Measurements from ENCODE around the gene ZWINT. TPM values are rescaled to one million over a fixed set of nuclear protein-coding genes. Genes with fewer than 3 reads are reported as not detected.
A peak's percentile ranks its signal among the peaks of the same experiment; 100 is the strongest.

Gene ZWINT, protein sequence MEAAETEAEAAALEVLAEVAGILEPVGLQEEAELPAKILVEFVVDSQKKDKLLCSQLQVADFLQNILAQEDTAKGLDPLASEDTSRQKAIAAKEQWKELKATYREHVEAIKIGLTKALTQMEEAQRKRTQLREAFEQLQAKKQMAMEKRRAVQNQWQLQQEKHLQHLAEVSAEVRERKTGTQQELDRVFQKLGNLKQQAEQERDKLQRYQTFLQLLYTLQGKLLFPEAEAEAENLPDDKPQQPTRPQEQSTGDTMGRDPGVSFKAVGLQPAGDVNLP
- 4.9 TPM for total RNA-seq

DNA sequence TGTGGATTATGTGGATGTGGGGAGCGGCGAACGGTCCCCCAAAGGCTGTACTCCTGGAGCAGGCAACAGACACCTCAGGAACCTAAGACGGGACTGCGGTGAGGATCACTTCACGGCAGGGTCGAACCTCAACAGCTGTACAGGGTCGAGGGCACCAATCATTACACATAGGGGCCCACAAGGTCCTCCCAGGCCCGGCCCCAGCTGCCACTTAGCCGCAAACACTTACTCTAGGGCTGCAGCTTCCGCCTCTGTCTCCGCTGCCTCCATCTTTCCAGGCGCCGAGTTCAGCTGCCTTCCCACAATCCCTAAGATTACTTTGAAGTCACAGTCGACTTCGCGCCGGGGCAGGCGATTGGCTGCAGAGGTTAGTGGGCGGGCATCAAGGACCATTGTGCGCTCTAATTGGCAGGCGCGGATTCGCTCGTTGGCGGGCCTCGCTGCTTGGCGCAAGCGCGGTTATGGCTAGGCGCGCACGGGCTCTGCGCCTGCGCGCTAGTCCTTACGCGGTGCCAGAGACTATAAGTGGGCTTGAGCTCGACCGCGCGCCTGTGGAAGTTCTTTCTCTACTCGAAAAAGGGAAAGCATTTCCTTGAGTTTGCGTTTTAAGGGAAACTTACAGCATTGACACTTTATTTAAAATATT lies at the start of gene ZWINT:
ZWINT (minus strand) TSS at position 293 of the 646 bp plus-strand sequence; CDS start at position 270, 23 bp downstream.
- peak; percentile 95 for DNase-seq (ENCODE audit: low spot score)

DNA sequence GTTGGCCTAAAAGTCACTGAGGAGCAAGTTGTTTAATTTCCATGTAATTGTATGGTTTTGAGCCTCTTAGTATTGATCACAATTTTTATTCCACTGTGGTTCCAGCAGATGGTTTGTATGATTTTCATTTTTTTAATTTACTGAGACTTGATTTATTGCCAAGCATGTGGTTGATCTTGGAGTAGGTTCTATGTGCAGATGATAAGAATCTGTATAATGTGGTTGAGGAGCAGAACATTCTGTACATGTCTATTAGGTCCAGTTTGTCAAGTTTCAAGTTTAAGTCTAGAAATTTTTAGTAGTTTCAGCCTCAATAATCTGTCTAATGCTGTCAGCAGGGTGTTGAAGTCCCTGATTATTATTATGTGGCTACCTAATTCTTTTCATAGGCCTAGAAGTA lies 22.7 kb upstream of the ZWINT start:
- no peak for DNase-seq (ENCODE audit: low spot score)

DNA sequence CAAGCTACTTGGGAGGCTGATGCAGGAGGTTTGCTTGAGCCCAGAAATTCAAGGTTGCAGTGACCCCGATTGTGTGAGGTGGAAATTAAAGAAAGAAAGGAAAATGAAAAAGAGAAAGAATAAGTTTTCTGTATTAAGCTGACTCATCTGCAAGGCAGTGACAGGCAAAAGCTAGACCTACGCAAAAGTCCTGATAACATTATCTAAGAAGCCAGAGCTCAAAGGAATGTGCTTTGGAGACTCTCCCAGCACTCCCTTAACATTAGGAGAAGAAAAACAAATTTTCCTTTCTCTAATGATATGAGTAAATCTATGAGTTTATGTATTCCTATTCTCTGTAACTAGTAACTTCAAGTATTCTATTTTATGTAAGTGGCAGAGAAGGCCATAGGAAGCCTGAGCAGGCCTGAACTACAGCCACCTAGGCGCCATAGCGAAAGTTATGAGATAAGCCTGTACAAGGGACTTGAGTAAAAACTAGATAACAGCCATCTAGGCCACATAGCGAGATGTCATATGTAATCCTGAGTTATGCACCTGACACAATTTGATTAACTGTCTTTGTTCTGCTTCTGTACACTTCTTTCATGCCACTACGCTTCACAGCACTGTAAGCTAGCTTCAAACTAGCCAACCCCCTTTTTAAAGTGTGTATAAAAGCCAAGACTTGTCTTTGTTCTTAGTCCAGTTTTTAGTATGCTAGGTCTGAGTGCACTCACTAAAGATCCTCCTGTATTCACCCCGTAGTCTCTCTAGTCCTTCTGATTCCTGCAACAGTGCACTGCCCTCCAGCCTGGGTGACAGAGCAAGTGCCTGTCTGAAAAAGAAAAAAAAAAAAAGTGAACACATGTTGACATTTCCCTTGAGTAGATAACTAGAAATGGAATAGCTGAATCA lies 9.4 kb upstream of the ZWINT start:
- no peak for DNase-seq (ENCODE audit: low spot score)

DNA sequence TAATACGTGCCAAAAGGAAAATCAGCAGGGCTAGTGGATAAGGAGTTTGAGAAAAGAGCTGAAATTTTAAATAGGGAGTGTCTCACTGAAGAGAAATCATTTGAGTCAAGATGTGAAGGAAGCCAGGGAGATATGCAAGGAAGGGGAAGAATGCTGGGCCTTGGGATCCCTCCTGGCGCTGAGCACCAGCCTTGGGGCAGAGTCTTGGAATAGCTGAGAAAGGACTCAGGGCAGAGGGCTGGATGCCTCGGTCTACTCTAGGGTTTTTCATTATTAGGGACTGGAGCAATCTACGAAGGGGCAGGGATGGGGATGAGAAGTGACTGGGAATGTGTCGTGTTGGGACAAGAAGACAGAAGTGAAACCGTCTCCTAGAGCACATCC lies 484 bp downstream of the ZWINT start:
- no peak for DNase-seq (ENCODE audit: low spot score)

DNA sequence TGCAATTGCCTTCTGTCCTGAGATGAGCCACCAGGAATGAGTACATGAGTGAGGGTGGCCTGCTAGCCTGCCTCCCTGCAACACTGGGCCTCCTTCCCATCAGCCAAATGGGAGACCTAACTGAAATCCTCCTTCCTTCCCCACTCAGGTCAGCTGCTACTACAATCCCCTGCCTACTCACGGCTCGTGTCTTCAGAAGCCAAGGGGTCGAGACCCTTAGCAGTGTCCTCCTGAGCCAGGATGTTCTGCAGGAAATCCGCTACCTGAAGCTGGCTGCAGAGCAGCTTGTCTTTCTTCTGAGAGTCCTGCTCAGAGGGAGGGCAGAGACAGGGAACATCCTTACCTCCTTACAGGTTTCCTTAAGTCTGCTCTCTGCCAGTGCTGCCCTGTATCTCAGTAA lies 1.2 kb downstream of the ZWINT start:
- DNase-seq (ENCODE audit: low spot score): no peak

DNA sequence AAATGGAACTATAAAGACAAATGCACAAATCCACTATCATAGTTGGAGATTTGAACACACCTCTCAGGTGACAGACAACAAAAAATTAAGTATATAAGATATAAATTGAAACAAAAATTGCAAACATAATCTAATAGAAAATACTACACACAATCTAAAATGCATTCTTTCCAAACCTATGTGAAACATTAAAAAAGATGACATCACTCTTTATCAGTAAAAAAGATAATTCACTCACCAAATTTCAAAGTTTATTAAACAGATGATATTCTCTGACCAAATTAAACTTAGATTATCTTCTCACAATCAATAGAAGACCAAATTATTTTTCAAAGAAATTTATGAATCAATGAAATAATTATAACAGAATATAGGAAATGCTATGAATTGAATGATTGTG lies 4.0 kb downstream of the ZWINT start:
- no peak for DNase-seq (ENCODE audit: low spot score)

DNA sequence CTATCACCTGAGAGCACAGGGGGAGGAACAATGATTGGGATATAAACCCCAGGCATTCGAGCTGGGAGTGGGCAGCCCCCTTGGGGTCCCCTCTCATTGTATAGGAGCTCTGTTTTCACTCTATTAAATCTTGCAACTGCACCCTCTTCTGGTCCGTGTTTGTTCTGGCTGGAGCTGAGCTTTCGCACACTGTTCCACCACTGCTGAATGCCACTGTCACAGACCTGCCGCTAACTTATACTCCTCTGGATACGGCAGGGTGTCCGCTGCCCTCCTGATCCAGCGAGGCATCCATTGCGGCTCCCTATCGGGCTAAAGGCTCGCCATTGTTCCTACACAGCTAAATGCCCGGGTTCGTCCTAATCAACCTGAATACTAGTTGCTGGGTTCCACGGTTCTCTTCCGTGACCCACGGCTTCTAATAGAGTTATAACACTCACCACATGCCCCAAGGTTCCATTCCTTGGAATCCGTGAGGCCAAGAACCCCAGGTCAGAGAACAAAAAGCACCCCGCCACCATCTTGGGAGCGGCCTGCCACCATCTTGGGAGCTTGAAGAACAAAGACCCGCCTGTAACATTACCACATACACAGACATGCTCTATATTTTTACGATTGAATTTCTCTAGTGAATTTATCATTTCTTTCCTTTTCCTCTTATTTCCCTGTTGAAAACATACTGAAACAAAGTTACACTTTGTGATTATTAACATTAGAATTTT lies 9.0 kb downstream of the ZWINT start:
- DNase-seq (ENCODE audit: low spot score): no peak

DNA sequence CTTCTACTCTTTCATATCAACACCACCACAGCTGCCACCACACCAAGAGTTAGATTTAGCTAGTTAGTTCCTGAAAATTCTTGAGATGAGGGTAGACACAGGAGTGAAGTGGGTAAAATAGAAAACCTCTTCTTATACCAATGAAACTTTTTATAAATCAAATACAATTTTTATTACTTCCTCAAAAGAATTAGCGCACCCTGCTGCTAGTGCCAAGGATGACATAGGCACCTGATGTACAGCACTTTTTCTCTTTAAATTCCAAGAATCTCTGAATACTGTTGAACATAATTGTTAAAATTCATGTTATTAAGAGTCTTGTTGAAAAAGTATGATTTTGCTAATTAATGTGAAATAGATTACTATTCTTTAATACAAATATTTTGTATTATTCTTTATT lies 11.4 kb downstream of the ZWINT start:
- no peak for DNase-seq (ENCODE audit: low spot score)

DNA sequence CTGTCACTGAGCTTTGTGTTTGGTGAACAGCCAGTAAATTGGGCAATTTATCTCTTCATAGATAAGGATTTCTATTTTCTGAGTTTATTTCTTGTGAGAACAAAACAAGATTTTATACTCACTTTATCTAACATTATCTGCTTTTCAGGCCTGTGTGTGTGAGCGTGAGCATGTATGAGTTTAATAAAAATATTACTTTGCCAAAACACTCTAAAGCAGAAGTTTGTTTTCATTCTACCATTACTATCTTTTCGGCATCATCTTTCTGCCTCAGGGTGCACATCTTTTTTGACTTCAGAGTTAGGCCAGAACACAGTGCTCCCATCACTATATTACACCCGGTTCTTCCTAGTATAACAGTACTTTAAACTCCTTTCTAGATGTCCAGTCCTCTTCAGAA lies 13.0 kb downstream of the ZWINT start:
- DNase-seq (ENCODE audit: low spot score): no peak

DNA sequence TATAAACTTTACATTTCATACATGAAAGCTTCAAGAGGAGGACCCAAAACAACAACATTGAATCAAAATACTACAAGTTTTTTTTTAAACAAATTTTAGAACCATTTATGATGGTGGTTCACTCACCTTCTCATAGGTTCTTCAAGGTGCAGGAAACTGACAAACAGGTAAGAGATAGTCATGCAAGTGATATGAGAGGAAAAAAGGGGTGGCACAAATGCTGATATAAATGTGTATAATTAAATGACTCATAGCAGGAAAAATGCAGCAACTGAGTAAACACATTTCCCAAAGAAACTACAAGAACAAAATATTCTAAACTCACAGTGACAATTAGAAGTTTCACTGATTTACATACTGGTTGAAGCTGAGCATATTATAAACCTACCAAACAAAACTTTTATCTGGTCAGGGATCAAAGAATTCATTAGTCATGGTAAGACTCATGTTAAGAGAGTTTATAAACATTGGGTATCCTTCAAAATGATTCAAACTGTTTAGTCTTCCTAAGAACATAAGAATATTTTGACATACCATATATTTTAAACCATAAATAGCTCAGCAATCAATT lies 14.1 kb downstream of the ZWINT start:
- DNase-seq (ENCODE audit: low spot score): no peak

DNA sequence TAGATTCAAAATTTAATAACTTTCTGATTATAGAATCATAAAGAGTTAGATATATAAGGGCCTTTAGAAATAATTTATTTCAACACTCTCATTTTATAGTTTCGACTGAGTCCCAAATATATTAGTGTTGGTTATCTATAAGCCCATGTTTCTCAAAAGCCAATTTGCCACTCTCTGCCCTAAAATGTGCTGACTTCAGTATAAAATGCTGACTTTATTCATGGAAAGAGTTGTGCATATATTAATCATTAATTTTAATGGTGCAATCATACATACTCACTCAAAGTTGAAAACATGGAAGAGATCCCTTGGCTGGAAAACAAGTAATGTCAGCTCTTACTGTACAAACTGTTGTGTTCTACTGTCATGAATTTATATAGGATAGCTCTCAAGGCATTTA lies 19.4 kb downstream of the ZWINT start:
- DNase-seq (ENCODE audit: low spot score): no peak

DNA sequence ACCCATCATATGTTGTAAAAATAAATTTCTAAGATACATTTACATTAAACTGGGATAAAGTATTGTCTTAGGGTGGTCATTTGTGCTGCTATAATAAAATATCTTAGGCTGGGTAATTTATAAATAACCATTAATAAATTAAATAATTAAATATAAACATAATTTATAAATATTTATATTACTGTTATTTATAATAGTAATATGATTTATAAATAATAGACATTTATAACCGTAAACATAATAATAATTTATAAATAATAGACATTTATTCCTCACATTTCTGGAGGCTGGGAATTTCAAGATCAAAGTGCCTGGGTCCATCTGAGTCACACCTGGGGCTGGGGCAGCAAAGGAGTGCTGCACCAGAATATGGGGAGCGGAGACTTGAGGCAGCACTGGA lies 31.1 kb downstream of the ZWINT start:
- no peak for DNase-seq (ENCODE audit: low spot score)

DNA sequence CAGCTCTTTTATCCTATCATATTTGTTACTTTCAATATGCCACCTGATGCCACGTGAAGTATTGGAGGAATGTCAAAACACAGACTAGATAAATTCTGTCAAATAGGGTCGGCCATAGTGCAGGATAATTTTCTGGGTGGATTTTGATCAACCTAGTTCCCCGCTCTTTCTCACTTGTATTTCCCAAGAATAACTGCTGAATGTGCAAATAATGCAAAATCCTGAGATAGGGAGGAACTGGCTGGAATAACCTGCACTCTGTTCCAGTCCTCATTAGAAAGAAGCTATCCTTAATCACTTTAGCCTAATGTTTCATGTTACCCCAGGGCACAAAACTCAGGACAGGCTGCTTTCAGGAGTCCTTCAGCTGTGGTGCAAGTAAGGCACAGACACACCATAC lies 33.9 kb downstream of the ZWINT start:
- DNase-seq (ENCODE audit: low spot score): no peak

DNA sequence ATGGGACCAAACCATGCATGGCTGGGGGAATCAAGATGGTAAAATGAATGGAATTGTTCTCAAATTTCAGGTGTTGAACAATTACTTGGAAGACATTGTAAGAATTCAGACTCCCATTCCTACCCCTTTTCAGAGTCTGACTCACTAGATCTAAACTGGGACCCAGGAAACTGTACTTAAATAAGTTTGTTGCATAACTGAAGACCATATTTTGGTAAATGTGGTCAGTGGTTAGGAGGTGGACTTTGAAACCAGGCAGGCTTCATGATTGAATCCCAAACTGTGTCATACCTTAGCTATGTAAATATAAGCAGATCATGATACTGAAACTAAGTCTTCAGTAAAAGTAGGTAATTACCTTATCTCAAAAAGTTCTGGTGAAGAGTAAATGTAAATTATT lies 41.7 kb downstream of the ZWINT start:
- DNase-seq (ENCODE audit: low spot score): no peak

DNA sequence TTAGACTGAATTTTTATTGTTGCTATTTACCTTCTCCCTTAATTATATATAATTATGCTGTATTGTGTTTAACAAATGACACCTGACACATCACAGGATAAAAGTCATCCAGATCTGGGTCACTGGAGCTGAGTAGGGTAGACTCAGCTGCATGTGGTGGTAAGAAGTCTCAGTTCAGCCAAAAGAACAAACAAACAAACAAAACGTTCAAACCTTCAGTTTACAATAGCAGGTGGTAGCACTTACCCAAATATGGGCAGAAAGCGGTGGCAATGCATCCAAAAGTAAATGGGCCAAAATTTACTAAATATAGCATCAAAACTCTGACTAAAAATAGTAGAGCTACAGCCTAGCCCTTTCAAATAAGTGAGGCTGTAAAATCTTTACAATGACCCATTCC lies 42.2 kb downstream of the ZWINT start:
- DNase-seq (ENCODE audit: low spot score): no peak

DNA sequence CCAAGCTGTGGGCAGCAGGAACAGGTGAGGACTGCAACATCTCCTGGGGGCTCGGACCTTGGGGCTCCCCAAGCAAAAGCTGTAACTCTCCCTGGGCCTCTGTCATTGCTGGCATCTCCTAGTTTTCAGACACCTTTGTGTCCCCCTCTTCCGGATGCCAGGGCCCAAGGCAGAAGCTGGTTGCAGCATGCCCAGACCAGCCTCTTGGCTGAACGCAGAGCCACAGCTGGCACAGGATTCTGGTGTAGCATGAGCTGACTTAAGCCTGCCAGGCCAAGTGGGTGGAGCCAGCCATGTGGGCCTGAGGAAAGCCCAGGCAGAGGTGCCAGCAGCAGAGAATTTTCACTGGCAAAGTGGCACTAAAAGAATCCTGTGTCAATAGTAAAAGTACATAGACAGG lies 43.5 kb downstream of the ZWINT start:
- DNase-seq (ENCODE audit: low spot score): no peak

DNA sequence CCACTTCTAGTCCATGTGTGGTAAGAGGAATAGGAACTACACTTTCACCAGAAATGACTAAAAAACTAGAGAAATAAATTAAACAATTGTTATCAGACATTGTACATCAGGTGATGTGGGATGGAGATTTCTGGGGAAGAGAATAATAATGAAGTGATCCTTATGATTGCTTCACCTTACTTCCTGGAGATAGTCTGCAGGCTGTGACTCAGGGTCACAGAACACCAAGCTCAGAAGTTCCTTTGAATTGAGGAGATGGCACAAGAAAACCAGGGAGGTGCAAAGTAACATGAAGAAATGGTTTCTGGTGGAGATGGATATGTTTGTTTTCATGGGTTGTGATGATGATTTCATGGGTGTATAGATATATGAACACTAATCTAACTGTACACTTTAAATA lies 44.5 kb downstream of the ZWINT start:
- DNase-seq (ENCODE audit: low spot score): no peak
